GM12801 (cell line): Measurements from ENCODE around the gene PSMB11.

Experiments used
- TF ChIP-seq, protein P1 (sequence below): IDR thresholded peaks from one replicate; pipeline ENCODE4 v1.5.1; 2011; ENCODE audit warnings: control low read depth; ENCODE audit not compliant: insufficient read length; ENCODE audit errors: extremely low read depth

The PSMB11 gene

DNA sequence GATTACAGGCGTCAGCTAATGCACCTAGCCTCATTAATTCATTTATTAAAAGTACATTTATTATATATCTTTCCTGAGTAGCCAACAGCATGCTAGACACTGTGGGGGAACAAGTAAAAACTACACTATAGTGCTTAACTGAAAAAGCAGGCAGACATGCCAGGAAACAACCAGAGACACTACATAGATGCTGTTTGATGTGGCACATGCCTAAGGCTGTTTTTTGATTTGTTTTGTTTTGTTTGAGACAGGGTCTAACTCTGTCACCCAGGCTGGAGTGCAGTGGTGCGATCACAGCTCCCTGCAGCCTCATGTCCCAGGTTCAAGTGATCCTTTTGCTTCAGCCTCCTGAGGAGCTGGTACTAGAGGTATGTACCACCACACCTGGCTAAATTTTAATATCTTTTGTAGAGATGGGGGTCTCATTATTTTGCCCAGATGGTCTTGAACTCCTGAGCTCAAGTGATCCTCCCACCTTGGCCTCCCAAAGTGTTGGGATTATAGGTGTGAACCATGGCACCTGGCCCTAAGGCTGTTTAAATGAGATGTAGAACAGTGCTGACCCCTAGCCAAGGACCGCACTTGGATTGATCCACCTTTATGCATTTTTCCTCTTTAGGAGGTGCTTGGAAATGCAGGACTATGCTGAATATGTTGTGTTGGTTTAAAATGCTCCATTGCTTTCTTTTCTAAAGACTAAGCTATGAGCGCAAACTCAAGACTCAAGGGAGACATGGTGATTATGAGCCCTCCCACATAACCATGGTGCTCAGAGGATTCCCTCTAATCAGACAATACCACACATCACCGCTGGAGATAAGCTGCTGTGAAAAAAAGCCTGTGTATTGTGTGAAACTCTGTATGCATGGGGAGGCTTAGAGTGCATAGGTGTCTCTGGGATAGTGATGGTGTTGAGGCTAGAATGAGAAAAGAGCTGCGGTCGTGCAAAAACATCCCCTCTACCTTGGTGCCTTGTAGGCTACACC lies 21.6 kb upstream of the PSMB11 start:
- TF ChIP-seq, protein P1, sequence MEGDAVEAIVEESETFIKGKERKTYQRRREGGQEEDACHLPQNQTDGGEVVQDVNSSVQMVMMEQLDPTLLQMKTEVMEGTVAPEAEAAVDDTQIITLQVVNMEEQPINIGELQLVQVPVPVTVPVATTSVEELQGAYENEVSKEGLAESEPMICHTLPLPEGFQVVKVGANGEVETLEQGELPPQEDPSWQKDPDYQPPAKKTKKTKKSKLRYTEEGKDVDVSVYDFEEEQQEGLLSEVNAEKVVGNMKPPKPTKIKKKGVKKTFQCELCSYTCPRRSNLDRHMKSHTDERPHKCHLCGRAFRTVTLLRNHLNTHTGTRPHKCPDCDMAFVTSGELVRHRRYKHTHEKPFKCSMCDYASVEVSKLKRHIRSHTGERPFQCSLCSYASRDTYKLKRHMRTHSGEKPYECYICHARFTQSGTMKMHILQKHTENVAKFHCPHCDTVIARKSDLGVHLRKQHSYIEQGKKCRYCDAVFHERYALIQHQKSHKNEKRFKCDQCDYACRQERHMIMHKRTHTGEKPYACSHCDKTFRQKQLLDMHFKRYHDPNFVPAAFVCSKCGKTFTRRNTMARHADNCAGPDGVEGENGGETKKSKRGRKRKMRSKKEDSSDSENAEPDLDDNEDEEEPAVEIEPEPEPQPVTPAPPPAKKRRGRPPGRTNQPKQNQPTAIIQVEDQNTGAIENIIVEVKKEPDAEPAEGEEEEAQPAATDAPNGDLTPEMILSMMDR, result no peak

DNA sequence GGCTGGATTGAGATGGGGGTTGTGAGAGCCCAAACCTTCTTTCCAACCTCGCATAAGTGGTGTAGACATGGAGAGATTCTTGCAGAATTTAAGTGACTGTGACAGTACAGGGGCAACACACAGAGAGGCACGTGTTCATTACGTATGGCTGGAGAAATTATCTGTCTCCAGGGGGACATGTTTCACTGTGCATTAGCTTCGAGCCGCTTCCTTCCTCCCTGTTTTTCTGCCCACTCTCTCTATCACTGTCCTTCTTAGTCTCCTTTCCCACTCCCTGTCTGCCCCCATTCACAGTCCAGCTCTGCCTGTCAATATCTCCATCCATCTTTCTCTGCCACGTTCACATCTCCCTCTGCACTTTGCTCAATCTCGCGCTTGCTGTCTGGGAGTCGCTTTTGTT lies 20.6 kb upstream of the PSMB11 start:
- TF ChIP-seq, protein P1, result no peak

DNA sequence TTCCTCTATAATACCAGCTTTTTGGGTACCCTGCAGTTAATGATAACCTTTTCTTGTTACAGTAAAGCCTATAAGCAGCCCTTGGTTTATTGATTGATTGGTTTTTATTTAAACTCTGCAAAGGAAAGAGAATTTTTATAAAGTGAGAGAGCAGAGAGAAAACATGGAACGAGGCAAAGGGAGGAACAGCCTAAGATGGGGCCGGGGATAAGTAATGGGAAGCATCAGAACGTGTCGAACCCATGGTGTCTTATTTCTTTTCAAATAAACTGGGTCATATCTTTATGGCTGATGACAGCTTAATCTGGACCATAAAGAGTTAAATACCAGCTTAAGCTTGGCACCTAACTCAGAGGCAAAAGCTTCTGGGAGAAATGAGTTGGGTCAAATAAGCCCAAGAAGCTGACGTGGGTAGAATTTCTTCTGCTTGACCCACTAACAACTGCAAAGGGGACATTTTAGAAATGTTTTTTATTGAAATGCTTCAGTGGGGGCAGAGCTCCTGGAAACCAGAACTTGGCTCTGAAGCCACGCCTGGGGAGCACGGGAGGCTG lies 20.0 kb upstream of the PSMB11 start:
- TF ChIP-seq, protein P1, result no peak

DNA sequence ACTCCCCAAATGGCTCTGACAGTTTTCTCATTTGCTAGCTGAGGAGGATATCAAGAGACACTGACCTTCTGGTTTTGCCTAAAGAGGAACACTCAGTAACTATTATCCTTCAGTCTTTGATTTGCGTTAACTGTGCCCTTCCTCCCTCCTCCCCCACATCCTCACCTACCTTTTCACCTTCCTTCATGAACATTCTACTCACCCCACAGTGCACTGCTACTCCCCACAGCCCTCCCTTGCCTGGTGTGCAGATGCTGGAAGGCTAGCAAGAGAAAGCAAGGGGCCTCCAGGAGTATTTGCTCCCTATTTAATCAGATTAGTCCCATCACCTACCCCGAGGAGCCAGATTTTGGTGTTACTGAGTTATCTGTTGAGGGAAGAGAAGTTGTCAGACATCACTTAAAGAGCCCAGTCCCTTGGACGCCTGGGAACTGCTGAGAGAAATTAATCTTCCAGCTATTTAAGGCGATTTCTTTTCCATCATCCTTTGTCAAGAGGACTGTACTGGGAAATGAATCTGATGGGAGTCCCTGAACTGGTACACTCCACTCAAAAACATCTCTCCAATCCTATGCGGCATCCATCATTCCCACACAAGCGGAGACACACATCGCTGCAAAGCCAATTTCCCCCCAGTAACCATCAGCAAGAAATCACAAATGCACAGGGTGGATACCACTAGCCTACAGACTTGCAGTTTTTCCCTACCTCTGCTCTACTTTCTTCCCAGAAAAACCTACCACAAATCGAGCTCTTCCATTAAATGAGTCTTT lies 18.8 kb upstream of the PSMB11 start:
- TF ChIP-seq, protein P1, result no peak

DNA sequence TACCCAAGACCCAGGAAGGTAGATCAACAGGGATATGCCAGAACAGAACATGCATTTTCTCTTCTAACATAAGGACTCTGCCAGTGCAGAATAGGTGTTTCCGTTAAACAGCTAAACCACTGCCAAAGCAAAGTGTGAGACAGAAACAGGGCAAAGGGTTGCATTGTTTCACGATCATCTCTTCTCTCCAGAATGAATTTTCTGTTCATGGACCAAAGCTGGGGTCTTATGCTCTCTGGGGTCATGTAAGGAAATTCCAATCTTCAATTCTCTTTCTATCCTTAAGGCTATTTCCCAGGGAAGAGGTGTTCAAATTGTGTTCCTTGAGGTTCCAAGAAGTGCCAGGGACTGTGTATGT lies 18.2 kb upstream of the PSMB11 start:
- TF ChIP-seq, protein P1, result no peak

DNA sequence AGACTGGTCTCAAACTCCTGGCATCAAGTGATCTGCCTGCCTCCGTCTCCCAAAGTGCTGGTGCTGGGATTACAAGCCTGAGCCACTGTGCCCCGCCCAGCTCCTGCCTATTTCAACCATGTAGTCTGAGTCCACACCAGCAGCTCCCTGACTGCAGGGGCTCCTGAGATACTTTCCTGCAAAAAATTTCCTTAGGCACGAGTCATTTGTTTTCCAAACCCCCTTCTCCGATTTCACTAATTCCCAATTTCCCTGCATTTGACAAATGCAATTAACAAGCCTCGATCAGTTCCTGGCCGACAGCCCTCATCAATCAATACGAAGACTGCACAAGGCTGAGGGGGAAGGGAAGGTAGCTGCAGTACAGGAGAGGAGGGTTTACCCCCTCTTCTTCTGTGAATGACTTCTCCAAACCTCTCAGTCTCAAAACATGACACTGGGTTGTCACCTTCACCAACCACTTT lies 17.4 kb upstream of the PSMB11 start:
- TF ChIP-seq, protein P1, result no peak
